Measurements from ENCODE around the gene DMXL1.

DMXL1 gene

DNA sequence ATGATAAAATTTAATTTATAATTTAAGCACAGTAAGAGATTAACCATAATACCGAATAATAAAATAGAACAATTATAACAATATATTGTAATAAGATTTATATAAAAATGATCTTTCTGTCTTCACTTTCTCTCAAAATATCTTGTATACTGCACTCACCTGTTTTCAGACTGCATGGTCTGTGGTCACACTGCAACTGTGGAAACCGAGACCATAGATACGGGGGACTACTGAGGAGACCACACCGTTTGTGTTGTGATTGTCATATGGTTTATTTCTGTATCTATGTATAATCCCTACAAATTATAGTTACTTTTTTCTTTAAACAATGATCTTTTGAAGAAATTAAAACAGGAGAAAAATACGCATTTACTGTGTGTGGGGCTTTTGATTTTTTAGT is 206.1 kb downstream of the DMXL1 start:
- peaks cover 55% of the 10 kb centered on the region for H3K4me1 ChIP-seq (ENCODE audit: low read length)
- no peaks in the 10 kb centered on the region for H3K9me3 ChIP-seq (replicated peaks; ENCODE audit: insufficient read depth, low read length)
- no peak overlapping the region for H3K27ac ChIP-seq (ENCODE audit: low read length)
- peaks cover 29% of the 10 kb centered on the region for H3F3A ChIP-seq (ENCODE audit: insufficient read depth, low read length)
- DNase-seq, result no peak
- peaks cover 62% of the 10 kb centered on the region for H3K79me2 ChIP-seq (ENCODE audit: low read length)
- H3K4me2 ChIP-seq (ENCODE audit: low read depth, low read length), result no peak overlapping the region
- no peaks in the 10 kb centered on the region for H3K9me2 ChIP-seq (replicated peaks; ENCODE audit: insufficient read depth, low read length)
- H3K4me3 ChIP-seq (ENCODE audit: low read length), result no peak overlapping the region
- no peaks in the 10 kb centered on the region for H4K20me1 ChIP-seq (ENCODE audit: insufficient read depth, low read length)
- TF ChIP-seq EZH2 (optimal IDR thresholded peaks at IDR 0.05; ENCODE audit: low read depth, low read length), result no peak
- H2AFZ ChIP-seq (ENCODE audit: low read length), result no peak overlapping the region
- H3K27me3 ChIP-seq (replicated peaks; ENCODE audit: insufficient read depth, low read length), result no peaks in the 10 kb centered on the region
- H3K36me3 ChIP-seq (replicated peaks; ENCODE audit: insufficient read depth, low read length), result no peaks in the 10 kb centered on the region
- no peak overlapping the region for H3K9ac ChIP-seq (ENCODE audit: low read length)

GRCh38 chr5:119279093-119279492 is 208.2 kb downstream of the DMXL1 start:
- DNase-seq, result no peak
- Histone ChIP-seq H3K4me2 (ENCODE audit: low read depth, low read length) (no peak overlapping the region), H3K79me2 (ENCODE audit: low read length) (peaks cover 64% of the 10 kb centered on the region), H3K9me2 (replicated peaks; ENCODE audit: insufficient read depth, low read length) (no peaks in the 10 kb centered on the region), H3K9ac (ENCODE audit: low read length) (no peak overlapping the region), H3K4me3 (ENCODE audit: low read length) (no peak overlapping the region), H3K4me1 (ENCODE audit: low read length) (peaks cover 47% of the 10 kb centered on the region), H3K9me3 (replicated peaks; ENCODE audit: insufficient read depth, low read length) (no peaks in the 10 kb centered on the region), H4K20me1 (ENCODE audit: insufficient read depth, low read length) (no peaks in the 10 kb centered on the region), H3K27ac (ENCODE audit: low read length) (no peak overlapping the region), H3K36me3 (replicated peaks; ENCODE audit: insufficient read depth, low read length) (no peaks in the 10 kb centered on the region), H2AFZ (ENCODE audit: low read length) (no peak overlapping the region), H3K27me3 (replicated peaks; ENCODE audit: insufficient read depth, low read length) (no peaks in the 10 kb centered on the region), H3F3A (ENCODE audit: insufficient read depth, low read length) (peaks cover 29% of the 10 kb centered on the region)
- TF ChIP-seq EZH2phosphoT487 (IDR thresholded peaks at IDR 0.05; ENCODE audit: low read length) (no peak), EZH2 (optimal IDR thresholded peaks at IDR 0.05; ENCODE audit: low read depth, low read length) (no peak)
- TF ChIP-seq, protein P1, sequence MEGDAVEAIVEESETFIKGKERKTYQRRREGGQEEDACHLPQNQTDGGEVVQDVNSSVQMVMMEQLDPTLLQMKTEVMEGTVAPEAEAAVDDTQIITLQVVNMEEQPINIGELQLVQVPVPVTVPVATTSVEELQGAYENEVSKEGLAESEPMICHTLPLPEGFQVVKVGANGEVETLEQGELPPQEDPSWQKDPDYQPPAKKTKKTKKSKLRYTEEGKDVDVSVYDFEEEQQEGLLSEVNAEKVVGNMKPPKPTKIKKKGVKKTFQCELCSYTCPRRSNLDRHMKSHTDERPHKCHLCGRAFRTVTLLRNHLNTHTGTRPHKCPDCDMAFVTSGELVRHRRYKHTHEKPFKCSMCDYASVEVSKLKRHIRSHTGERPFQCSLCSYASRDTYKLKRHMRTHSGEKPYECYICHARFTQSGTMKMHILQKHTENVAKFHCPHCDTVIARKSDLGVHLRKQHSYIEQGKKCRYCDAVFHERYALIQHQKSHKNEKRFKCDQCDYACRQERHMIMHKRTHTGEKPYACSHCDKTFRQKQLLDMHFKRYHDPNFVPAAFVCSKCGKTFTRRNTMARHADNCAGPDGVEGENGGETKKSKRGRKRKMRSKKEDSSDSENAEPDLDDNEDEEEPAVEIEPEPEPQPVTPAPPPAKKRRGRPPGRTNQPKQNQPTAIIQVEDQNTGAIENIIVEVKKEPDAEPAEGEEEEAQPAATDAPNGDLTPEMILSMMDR (IDR thresholded peaks at IDR 0.05; ENCODE audit: low read length), result no peak

DNA sequence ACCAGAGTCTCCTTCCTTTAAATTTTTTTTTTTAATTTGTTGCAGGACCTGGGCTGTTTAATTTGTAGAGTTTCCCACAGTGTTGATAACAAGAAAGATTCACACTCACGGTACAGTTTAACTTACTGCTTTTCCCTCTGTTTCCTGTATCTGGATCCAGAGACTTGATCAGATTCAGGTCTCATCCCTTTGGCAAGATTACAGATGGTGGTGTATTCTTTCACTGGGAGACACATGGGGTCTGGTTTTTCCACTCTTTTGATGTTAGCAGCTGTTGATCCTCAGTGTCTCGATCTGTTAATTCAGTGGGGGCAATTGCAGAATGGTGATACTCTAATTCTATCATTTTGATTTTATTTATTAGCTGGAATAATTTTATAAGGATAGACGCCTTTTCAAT is 209.5 kb downstream of the DMXL1 start:
- Histone ChIP-seq H3K9me2 (replicated peaks; ENCODE audit: insufficient read depth, low read length) (no peaks in the 10 kb centered on the region), H3K4me2 (ENCODE audit: low read depth, low read length) (no peak overlapping the region), H3K4me3 (ENCODE audit: low read length) (no peak overlapping the region), H3K9ac (ENCODE audit: low read length) (no peak overlapping the region), H2AFZ (ENCODE audit: low read length) (no peak overlapping the region), H3K27me3 (replicated peaks; ENCODE audit: insufficient read depth, low read length) (no peaks in the 10 kb centered on the region), H3K9me3 (replicated peaks; ENCODE audit: insufficient read depth, low read length) (no peaks in the 10 kb centered on the region), H3K36me3 (replicated peaks; ENCODE audit: insufficient read depth, low read length) (no peaks in the 10 kb centered on the region), H3K79me2 (ENCODE audit: low read length) (peaks cover 62% of the 10 kb centered on the region), H4K20me1 (ENCODE audit: insufficient read depth, low read length) (no peaks in the 10 kb centered on the region), H3F3A (ENCODE audit: insufficient read depth, low read length) (peaks cover 16% of the 10 kb centered on the region), H3K4me1 (ENCODE audit: low read length) (peaks cover 34% of the 10 kb centered on the region), H3K27ac (ENCODE audit: low read length) (no peak overlapping the region)
- TF ChIP-seq EZH2 (optimal IDR thresholded peaks at IDR 0.05; ENCODE audit: low read depth, low read length) (no peak), EZH2phosphoT487 (IDR thresholded peaks at IDR 0.05; ENCODE audit: low read length) (no peak)
- TF ChIP-seq, protein P1 (IDR thresholded peaks at IDR 0.05; ENCODE audit: low read length), result no peak
- no peak for DNase-seq

DNA sequence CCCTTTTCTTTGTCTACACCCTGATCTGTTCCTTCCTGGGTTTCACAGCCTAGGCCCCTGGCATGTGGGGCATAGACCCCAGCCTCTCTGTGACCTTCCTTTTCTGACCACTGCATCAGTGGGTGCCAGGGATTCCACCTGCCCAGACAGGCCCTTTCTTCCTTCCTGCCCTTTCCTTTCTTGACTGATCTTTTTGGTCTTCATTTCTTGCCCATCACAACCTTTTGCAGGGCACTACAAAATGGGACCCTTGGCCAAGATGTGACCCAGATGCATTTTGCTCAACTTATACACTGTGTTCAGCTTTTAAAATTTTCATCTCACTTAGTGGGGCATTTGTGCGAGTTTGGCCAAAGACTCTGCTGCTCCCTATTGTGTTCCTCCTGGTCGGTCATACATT is 211.7 kb downstream of the DMXL1 start:
- Histone ChIP-seq H3K4me1 (ENCODE audit: low read length) (peaks cover 19% of the 10 kb centered on the region), H3K36me3 (replicated peaks; ENCODE audit: insufficient read depth, low read length) (no peaks in the 10 kb centered on the region), H3K27me3 (replicated peaks; ENCODE audit: insufficient read depth, low read length) (no peaks in the 10 kb centered on the region), H3K4me2 (ENCODE audit: low read depth, low read length) (no peak overlapping the region), H3F3A (ENCODE audit: insufficient read depth, low read length) (0 out of 2 replicates have a peak, but pooled peaks cover 5% of the 10 kb centered on the region), H3K9me2 (replicated peaks; ENCODE audit: insufficient read depth, low read length) (no peaks in the 10 kb centered on the region), H3K27ac (ENCODE audit: low read length) (no peak overlapping the region), H2AFZ (ENCODE audit: low read length) (no peak overlapping the region), H3K9me3 (replicated peaks; ENCODE audit: insufficient read depth, low read length) (no peaks in the 10 kb centered on the region), H3K79me2 (ENCODE audit: low read length) (peaks cover 63% of the 10 kb centered on the region), H4K20me1 (ENCODE audit: insufficient read depth, low read length) (no peaks in the 10 kb centered on the region), H3K9ac (ENCODE audit: low read length) (no peak overlapping the region), H3K4me3 (ENCODE audit: low read length) (no peak overlapping the region)
- TF ChIP-seq, protein P1 (IDR thresholded peaks at IDR 0.05; ENCODE audit: low read length), result no peak
- no peak for TF ChIP-seq EZH2 (optimal IDR thresholded peaks at IDR 0.05; ENCODE audit: low read depth, low read length)
- TF ChIP-seq EZH2phosphoT487 (IDR thresholded peaks at IDR 0.05; ENCODE audit: low read length), result no peak
- DNase-seq, result no peak
